ENCODE results near the gene MLXIP.

MLXIP gene

GRCh38 chr12:122064025-122064777, 14.4 kb upstream of the MLXIP start:
- Histone ChIP-seq H3K9me3 (ENCODE audit: control insufficient read depth in 1 of 2, low read length in 2 of 2) (no peaks in the 10 kb centered on the region), H3K27me3 (ENCODE audit: low read depth, low read length) (no peaks in the 10 kb centered on the region), H3K36me3 (ENCODE audit: control insufficient read depth in 1 of 2, insufficient read depth in 2 of 2, low read length in 2 of 2) (no peaks in the 10 kb centered on the region), H3K4me1 (ENCODE audit: control insufficient read depth in 1 of 2, insufficient read depth in 2 of 2, low read length in 2 of 2) (peaks cover 24 to 56% of the 10 kb centered on the region in 2 donors), H3K4me3 (ENCODE audit: low read depth in 1 of 2, low read length in 2 of 2) (peak overlapping the region; percentile 48 to 61), H3K27ac (ENCODE audit: low read length) (peak overlapping the region; percentile 97)

GRCh38 chr12:122064780-122065588, 13.6 kb upstream of the MLXIP start:
- H3K27me3 ChIP-seq (ENCODE audit: low read depth, low read length) = no peaks in the 10 kb centered on the region
- peak overlapping the region; percentile 48 to 61 for H3K4me3 ChIP-seq (ENCODE audit: low read depth in 1 of 2, low read length in 2 of 2)
- no peaks in the 10 kb centered on the region for H3K36me3 ChIP-seq (ENCODE audit: control insufficient read depth in 1 of 2, insufficient read depth in 2 of 2, low read length in 2 of 2)
- H3K4me1 ChIP-seq (ENCODE audit: control insufficient read depth in 1 of 2, insufficient read depth in 2 of 2, low read length in 2 of 2) = peaks cover 24 to 49% of the 10 kb centered on the region in 2 donors
- H3K9me3 ChIP-seq (ENCODE audit: control insufficient read depth in 1 of 2, low read length in 2 of 2) = no peaks in the 10 kb centered on the region
- H3K27ac ChIP-seq (ENCODE audit: low read length) = peak overlapping the region; percentile 97

GRCh38 chr12:122067548-122067947, 11.0 kb upstream of the MLXIP start:
- Histone ChIP-seq H3K27ac (ENCODE audit: low read length) (peak overlapping the region; percentile 1), H3K4me1 (ENCODE audit: control insufficient read depth in 1 of 2, insufficient read depth in 2 of 2, low read length in 2 of 2) (peaks cover 23 to 49% of the 10 kb centered on the region in 2 donors), H3K36me3 (ENCODE audit: control insufficient read depth in 1 of 2, insufficient read depth in 2 of 2, low read length in 2 of 2) (no peaks in the 10 kb centered on the region), H3K4me3 (ENCODE audit: low read depth in 1 of 2, low read length in 2 of 2) (no peak overlapping the region), H3K27me3 (ENCODE audit: low read depth, low read length) (no peaks in the 10 kb centered on the region), H3K9me3 (ENCODE audit: control insufficient read depth in 1 of 2, low read length in 2 of 2) (no peaks in the 10 kb centered on the region)

- H3K36me3 ChIP-seq (ENCODE audit: control insufficient read depth in 1 of 2, insufficient read depth in 2 of 2, low read length in 2 of 2) = no peaks in the 10 kb centered on the region
- H3K9me3 ChIP-seq (ENCODE audit: control insufficient read depth in 1 of 2, low read length in 2 of 2) = no peaks in the 10 kb centered on the region
- H3K27ac ChIP-seq (ENCODE audit: low read length) = peak overlapping the region; percentile 1
- H3K27me3 ChIP-seq (ENCODE audit: low read depth, low read length) = no peaks in the 10 kb centered on the region
- H3K4me3 ChIP-seq (ENCODE audit: low read depth in 1 of 2, low read length in 2 of 2) = no peak overlapping the region
- peaks cover 19 to 50% of the 10 kb centered on the region in 2 donors for H3K4me1 ChIP-seq (ENCODE audit: control insufficient read depth in 1 of 2, insufficient read depth in 2 of 2, low read length in 2 of 2)
Measured at GRCh38 chr12:122067966-122068365, 10.6 kb upstream of the MLXIP start.

GRCh38 chr12:122072031-122072970, 6.3 kb upstream of the MLXIP start:
- Histone ChIP-seq H3K27ac (ENCODE audit: low read length) (peak overlapping the region; percentile 22), H3K4me1 (ENCODE audit: control insufficient read depth in 1 of 2, insufficient read depth in 2 of 2, low read length in 2 of 2) (peaks cover 0 to 34% of the 10 kb centered on the region in 2 donors), H3K27me3 (ENCODE audit: low read depth, low read length) (no peaks in the 10 kb centered on the region), H3K9me3 (ENCODE audit: control insufficient read depth in 1 of 2, low read length in 2 of 2) (no peaks in the 10 kb centered on the region), H3K4me3 (ENCODE audit: low read depth in 1 of 2, low read length in 2 of 2) (no peak overlapping the region), H3K36me3 (ENCODE audit: control insufficient read depth in 1 of 2, insufficient read depth in 2 of 2, low read length in 2 of 2) (no peaks in the 10 kb centered on the region)

- Histone ChIP-seq H3K27me3 (ENCODE audit: low read depth, low read length) (no peaks in the 10 kb centered on the region), H3K36me3 (ENCODE audit: control insufficient read depth in 1 of 2, insufficient read depth in 2 of 2, low read length in 2 of 2) (no peaks in the 10 kb centered on the region), H3K9me3 (ENCODE audit: control insufficient read depth in 1 of 2, low read length in 2 of 2) (no peaks in the 10 kb centered on the region), H3K4me1 (ENCODE audit: control insufficient read depth in 1 of 2, insufficient read depth in 2 of 2, low read length in 2 of 2) (peaks cover 0 to 26% of the 10 kb centered on the region in 2 donors), H3K27ac (ENCODE audit: low read length) (no peak overlapping the region), H3K4me3 (ENCODE audit: low read depth in 1 of 2, low read length in 2 of 2) (no peak overlapping the region)
Measured at GRCh38 chr12:122073815-122074214, 4.7 kb upstream of the MLXIP start.

- Histone ChIP-seq H3K4me1 (ENCODE audit: control insufficient read depth in 1 of 2, insufficient read depth in 2 of 2, low read length in 2 of 2) (peaks cover 8 to 30% of the 10 kb centered on the region in 2 donors), H3K27ac (ENCODE audit: low read length) (no peak overlapping the region), H3K9me3 (ENCODE audit: control insufficient read depth in 1 of 2, low read length in 2 of 2) (no peaks in the 10 kb centered on the region), H3K4me3 (ENCODE audit: low read depth in 1 of 2, low read length in 2 of 2) (no peak overlapping the region), H3K27me3 (ENCODE audit: low read depth, low read length) (no peaks in the 10 kb centered on the region), H3K36me3 (ENCODE audit: control insufficient read depth in 1 of 2, insufficient read depth in 2 of 2, low read length in 2 of 2) (peaks cover 0 to 8% of the 10 kb centered on the region in 2 donors)
Measured at GRCh38 chr12:122076743-122077495, 1.6 kb upstream of the MLXIP start.

GRCh38 chr12:122079033-122079531, 526 bp downstream of the MLXIP start:
- Histone ChIP-seq H3K4me3 (ENCODE audit: low read depth in 1 of 2, low read length in 2 of 2) (peak overlapping the region; percentile 96 to 99), H3K27ac (ENCODE audit: low read length) (peak overlapping the region; percentile 96), H3K27me3 (ENCODE audit: low read depth, low read length) (no peaks in the 10 kb centered on the region), H3K9me3 (ENCODE audit: control insufficient read depth in 1 of 2, low read length in 2 of 2) (no peaks in the 10 kb centered on the region), H3K36me3 (ENCODE audit: control insufficient read depth in 1 of 2, insufficient read depth in 2 of 2, low read length in 2 of 2) (peaks cover 6 to 8% of the 10 kb centered on the region in 2 donors), H3K4me1 (ENCODE audit: control insufficient read depth in 1 of 2, insufficient read depth in 2 of 2, low read length in 2 of 2) (peaks cover 20 to 37% of the 10 kb centered on the region in 2 donors)

GRCh38 chr12:122079532-122080081, 1.1 kb downstream of the MLXIP start:
- H3K27ac ChIP-seq (ENCODE audit: low read length) = peak overlapping the region; percentile 96
- peaks cover 8% of the 10 kb centered on the region in 2 donors for H3K36me3 ChIP-seq (ENCODE audit: control insufficient read depth in 1 of 2, insufficient read depth in 2 of 2, low read length in 2 of 2)
- no peaks in the 10 kb centered on the region for H3K27me3 ChIP-seq (ENCODE audit: low read depth, low read length)
- H3K4me3 ChIP-seq (ENCODE audit: low read depth in 1 of 2, low read length in 2 of 2) = peak overlapping the region; percentile 96 to 99
- H3K4me1 ChIP-seq (ENCODE audit: control insufficient read depth in 1 of 2, insufficient read depth in 2 of 2, low read length in 2 of 2) = peaks cover 20 to 41% of the 10 kb centered on the region in 2 donors
- H3K9me3 ChIP-seq (ENCODE audit: control insufficient read depth in 1 of 2, low read length in 2 of 2) = no peaks in the 10 kb centered on the region
